ENCODE data around the gene IL17B. TPM values are rescaled to one million over a fixed set of nuclear protein-coding genes. Genes with fewer than 3 reads are reported as not detected.

Gene IL17B
- total and polyA plus RNA-seq, 2 of the 8 experiments (the other 6 are each of a cell fraction or from before 2014, with no cell fraction given): 0.18 TPM; not detected in 1

GRCh38 chr5:149426931-149427330 lies 47.8 kb upstream of the IL17B start:
- Histone ChIP-seq H3K4me2 (ENCODE audit: insufficient read depth in 1 of 2, low read depth in 2 of 2, low read length in 2 of 2) (no peak overlapping the region), H3K9ac (replicated peaks in 1 of 4; ENCODE audit: extremely low read depth in 1 of 4, low read depth in 3 of 4, low read length in 3 of 4) (no peak overlapping the region), H4K20me1 (replicated peaks in 1 of 2; ENCODE audit: control insufficient read depth in 1 of 2, insufficient read depth in 2 of 2, low read length in 2 of 2) (no peaks in the 10 kb centered on the region), H3K79me1 (ENCODE audit: low read depth, low read length) (no peaks in the 10 kb centered on the region), H3K14ac (ENCODE audit: insufficient read length) (no peak overlapping the region), H3K36me3 (ENCODE audit: control insufficient read depth in 2 of 4, insufficient read depth in 4 of 4, low read length in 3 of 4) (no peaks in the 10 kb centered on the region), H2AFZ (ENCODE audit: low read length) (no peak overlapping the region), H3K56ac (replicated peaks; ENCODE audit: insufficient read length, low read depth, low read length) (no peak overlapping the region), H2BK20ac (ENCODE audit: low read length) (no peak overlapping the region), H3K18ac (ENCODE audit: extremely low read depth, low read length) (no peak overlapping the region), H2BK15ac (ENCODE audit: low read length) (no peak overlapping the region), H3K27me3 (replicated peaks in 1 of 4; ENCODE audit: control insufficient read depth in 3 of 4, extremely low read depth in 1 of 4, insufficient read depth in 3 of 4, low read length in 3 of 4) (no peaks in the 10 kb centered on the region), H2BK12ac (ENCODE audit: low read depth, low read length) (no peak overlapping the region; the same call in 1 of the 2 replicates), H2AK5ac (ENCODE audit: low read depth, low read length) (no peak overlapping the region), H2BK5ac (ENCODE audit: low read depth, low read length) (no peak overlapping the region), H3K9me3 (ENCODE audit: insufficient read depth in 2 of 2, low read depth in 1 of 2, low read length in 1 of 2) (no peaks in the 10 kb centered on the region), H3K23ac (ENCODE audit: insufficient read length) (no peak overlapping the region), H4K5ac (ENCODE audit: insufficient read length, low read depth, low read length) (no peak overlapping the region), H3K23me2 (ENCODE audit: low read depth, low read length) (no peaks in the 10 kb centered on the region), H3K4me1 (replicated peaks in 1 of 4; ENCODE audit: control insufficient read depth in 3 of 4, insufficient read depth in 4 of 4, low read length in 3 of 4) (peaks cover 10 to 27% (median 22%) of the 10 kb centered on the region in 4 experiments; a peak in 6 of 7 replicates), H4K8ac (ENCODE audit: extremely low read depth, insufficient read depth, low read length) (no peak overlapping the region), H3K4me3 (ENCODE audit: extremely low read depth in 1 of 4, insufficient read depth in 2 of 4, low read depth in 3 of 4, low read length in 4 of 4) (no peak overlapping the region), H4K91ac (replicated peaks; ENCODE audit: insufficient read length, low read length) (no peak overlapping the region), H3K4ac (replicated peaks; ENCODE audit: insufficient read length, low read depth, low read length) (no peak overlapping the region), H2BK120ac (replicated peaks; ENCODE audit: low read depth, low read length) (no peak overlapping the region), H3K27ac (ENCODE audit: low read depth, low read length) (no peak overlapping the region), H3K79me2 (ENCODE audit: control insufficient read depth in 1 of 2, insufficient read depth in 2 of 2, low read length in 2 of 2) (no peaks in the 10 kb centered on the region)
- CTCF ChIA-PET (ENCODE audit: partially characterized antibody): interaction anchor here (0.7 to 10.2 kb wide), 4 partner anchors 7 to 50 kb away, joined by 3 to 188 read pairs (median 72); no protein-coding TSS in a partner anchor
- WGBS, 2 experiments (ENCODE audit: extremely low coverage in 1 of 2, insufficient coverage in 1 of 2, insufficient read length in 1 of 2, insufficient replicate concordance in 2 of 2, low coverage in 1 of 2, low lambda C conversion rate in 2 of 2, missing lambda C conversion rate in 1 of 2): 92% methylated on average over 2 of the region's 2 CpGs; no CpG with 5 or more reads in 1 of the 2 experiments
- DNase-seq (ENCODE audit: low read depth in 1 of 2, low spot score in 2 of 2): no peak
- TF ChIP-seq JUND (IDR thresholded peaks at IDR 0.05; ENCODE audit: low read length): no peak
- no peak for FAIRE-seq
- POLR2A ChIA-PET (ENCODE audit: partially characterized antibody): no interaction called here

Measured in H1 (cell line).